GM19455 (cell line): ENCODE results near the gene GRM7.

Experiments
- ATAC-seq: cut with Tn5 transposase; IDR thresholded peaks from one replicate; pipeline ENCODE4 v1.9.1; 2021; ENCODE audit not compliant: unreplicated experiment

The GRM7 gene

DNA sequence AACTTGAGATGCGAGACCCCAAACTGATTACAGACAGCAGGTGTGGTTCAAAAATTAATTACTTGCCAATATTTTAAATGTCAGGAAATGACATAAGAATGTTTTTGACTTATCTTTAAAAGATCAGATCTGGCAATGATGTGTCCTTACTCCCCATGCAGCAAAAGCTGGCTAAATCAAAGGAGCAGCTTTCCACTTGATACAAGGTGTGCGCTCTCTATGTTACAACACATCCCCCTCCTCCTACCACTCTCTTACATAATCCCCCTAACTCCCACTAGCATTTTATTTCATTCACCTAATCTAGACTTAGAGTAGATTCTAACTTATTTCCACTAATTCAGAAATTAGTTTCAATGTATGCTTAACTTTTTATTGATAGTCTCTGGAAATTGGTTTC is 609.0 kb downstream of the GRM7 start:
- ATAC-seq: no peak

DNA sequence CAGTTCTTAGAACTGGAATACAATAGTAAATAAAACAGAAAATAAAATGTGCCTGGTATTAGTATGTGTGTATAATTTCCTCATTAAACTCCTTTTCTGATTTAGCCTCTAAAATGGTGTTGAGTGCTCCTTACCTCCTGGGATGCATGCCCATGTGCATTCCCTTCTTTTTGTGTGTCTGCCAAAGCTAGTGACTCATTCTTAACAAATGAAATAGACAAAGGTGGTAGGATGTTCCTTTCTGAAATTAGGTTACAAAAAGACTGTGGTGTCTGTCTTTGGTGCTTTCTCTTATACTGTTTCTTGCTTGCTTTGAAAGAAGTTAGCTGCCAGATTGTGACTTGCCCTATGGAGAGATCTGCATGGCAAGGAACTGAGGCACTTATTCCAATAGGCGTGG is 623.7 kb downstream of the GRM7 start:
- ATAC-seq: no peak

GRCh38 chr3:7487763-7488162 is 626.8 kb downstream of the GRM7 start:
- no peak for ATAC-seq

DNA sequence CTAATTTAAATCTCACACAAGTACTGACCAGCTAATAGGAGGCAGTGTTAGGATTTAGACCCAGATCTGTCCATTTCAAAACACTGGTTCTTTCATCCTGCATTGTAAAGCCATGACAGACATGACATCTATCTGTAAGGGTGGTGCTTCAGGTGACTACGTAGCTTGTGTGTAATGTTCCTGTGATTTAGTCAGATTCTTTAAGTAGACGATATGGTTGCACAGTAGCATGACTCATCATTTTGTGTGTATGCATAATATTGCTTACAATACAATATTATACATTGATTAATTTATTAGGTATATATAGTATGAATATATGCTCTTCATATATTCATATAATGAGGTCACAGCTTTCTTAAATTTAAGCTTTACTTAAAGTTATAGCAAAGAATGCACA is 628.5 kb downstream of the GRM7 start:
- no peak for ATAC-seq

DNA sequence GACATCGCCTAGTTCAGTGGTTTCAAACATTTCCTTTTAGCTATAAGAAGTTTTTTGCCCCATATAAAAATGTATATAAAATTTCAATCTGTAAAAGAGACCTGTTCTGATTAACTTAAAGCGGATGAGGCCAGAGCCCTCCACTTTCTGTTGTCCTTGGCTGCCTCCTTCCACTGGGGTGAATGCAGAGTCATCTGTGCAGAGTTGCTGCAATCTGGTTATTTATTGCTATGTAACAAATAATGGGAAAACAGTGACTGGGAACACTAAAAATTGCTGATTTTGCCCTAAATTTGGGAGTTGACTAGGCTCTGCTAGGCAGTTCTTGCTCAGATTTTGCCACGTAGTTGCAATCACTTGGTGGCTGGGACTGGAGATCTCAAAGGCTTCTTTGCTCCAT is 637.8 kb downstream of the GRM7 start:
- ATAC-seq: no peak

- ATAC-seq: no peak
Measured at GRCh38 chr3:7503431-7503830, 642.5 kb downstream of the GRM7 start.

DNA sequence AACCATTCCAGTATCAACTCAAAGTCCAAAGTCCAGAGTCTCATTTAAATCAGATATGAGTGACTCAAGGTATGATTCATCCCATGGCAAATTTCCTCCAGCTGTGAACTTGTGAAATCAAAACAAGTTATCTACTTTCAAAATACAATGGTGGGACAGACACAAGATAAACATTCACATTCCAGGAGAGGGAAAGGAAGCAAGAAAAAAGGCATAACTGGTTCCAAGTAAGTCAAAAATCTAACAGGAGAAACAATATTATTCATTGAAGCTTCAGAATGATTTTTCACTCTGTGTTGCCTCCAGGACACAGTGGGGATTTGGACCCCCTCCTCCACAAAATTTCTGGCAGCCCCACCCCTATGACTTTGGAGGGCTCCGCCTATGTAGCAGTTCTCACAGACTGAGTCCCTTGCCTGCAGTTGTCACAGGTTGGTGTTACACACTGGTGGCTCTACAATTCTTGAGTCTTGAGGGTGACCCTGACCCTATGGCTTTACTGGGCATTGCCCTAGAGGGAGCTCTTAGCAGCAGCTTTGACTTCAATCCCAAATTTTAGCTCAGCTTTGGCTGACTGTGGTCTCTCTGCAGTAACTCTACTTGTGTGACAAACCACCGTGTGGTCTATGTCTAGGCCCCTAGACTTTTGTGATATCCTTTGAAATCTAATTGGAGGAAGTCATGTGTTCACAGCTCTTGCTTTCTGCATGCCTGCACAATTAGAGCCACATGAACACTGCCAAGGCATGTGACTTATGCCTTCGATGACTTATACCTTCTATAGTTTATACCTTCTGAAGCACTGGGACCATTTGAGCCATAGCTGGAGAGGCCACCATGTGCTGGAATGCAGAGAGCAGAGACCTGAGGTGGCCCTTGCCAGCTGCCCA is 644.2 kb downstream of the GRM7 start:
- ATAC-seq: no peak

DNA sequence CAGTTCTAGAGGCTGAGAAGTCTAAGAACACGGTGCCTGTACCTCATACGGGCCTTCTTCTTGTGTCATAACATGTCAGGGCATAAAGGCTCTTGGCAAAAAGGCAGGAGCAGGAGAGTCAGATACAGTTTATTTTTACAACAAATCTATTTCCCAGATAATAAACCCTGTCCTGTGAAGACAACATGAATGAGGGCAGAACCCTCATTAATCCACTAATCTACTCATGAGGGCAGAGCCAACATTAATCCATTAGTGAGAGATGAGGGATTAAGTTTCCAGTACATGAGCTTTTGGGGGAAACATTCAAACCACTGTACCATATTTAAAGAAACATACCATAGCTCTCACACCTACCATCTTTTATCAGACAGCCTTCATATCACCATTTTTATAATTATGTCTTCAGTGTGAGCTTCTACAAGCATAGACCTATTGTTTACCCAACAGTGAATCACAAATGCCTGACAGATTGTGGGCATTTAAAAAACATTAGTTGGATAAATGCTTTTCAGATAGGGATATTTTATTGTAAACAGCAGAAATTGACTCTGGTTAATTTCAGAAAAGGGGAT is 645.8 kb downstream of the GRM7 start:
- no peak for ATAC-seq

DNA sequence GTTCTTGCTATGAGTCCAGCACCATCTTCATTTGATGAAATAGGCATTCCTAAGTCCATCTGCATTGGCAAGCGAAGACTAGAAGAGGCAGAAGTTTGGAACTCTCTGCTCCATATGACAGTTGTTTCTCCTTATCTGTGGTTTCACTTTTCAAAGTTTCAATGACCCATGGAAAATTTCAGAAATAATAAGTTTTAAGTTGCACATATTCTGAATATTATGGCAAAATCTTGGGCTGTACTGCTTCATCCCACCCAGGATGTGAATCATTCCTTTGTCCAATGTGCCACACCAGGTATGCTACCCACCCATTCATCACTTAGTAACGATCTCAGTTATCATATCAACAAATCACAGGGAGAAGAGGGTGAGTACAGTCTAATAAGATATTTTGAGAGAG is 647.9 kb downstream of the GRM7 start:
- no peak for ATAC-seq

GRCh38 chr3:7512048-7512447 is 651.1 kb downstream of the GRM7 start:
- no peak for ATAC-seq

GRCh38 chr3:7518026-7518425 is 657.1 kb downstream of the GRM7 start:
- ATAC-seq: no peak

DNA sequence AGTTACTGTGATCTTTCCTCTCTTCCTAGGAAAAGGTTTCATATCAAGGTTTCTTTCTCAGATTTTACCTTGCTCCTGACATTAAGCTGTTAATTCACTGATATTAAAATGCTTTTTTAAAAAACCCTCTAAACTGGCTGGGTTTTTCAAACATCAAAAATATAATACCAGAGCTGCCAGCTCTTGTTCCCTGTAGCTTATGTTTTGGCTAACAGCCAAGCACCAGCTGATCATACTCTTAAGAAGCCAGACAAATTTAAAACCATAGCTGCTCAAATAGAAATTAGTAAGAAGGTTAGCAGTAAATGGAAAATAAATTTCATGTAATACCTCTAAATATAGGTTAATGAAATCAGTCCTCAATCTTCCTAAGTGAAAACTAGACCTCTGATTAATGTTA is 657.5 kb downstream of the GRM7 start:
- no peak for ATAC-seq

DNA sequence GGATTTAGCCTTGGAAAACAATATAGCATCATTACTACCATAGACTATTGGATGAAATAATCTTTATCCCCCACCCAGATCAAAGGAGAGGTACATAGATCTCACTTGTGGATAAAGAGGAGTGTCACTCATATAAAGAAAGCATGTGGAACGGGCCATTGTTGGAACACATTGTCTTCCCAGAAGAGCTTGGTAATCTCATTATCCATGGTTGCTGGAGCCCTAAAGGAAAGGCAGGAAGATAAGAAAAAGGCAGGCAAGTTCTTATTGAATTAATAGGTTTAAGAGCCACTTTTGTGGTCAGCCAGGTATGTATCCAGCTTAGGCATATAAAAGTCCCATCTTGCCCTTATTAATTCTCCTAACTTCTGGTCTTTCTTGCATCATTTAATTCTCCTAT is 659.1 kb downstream of the GRM7 start:
- no peak for ATAC-seq

DNA sequence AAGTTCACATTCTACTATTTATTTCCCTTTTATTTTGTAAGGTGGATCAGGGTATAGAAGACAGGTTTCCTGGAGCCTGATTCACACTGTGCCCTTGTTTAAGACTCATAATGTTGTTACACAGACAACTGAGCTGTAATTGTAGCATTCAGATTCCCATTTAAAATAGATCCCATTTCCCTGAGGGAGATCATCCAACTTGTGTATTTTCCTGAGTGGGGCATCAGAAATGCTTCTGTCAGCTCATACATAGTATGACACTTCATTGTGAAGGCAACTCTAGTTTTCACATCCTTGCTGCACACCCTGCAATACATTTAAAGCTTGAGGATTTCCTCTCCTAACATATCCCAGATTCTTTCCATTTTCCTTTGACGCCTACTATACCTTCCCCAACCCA is 659.7 kb downstream of the GRM7 start:
- ATAC-seq: no peak

- ATAC-seq: no peak
Measured at GRCh38 chr3:7536510-7536909, 675.6 kb downstream of the GRM7 start.

DNA sequence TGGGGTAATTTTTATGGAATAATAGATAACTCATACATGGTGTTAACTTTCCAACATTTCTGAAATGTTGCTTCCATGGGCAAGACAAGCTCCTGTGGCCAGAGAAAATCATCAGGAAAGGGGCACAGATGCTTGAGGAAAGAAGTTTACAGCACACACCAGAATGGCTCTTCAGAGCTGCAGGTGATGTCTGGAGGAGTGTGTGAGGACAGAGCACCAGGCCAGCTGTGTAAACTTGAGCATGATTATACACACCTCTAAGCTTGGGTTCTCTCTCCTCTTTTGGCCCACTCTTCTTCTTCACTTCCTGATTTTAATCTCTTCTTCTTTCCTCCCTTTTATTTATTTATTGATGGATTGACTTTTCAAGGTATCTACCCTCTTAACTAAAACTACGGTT is 676.0 kb downstream of the GRM7 start:
- ATAC-seq: no peak

DNA sequence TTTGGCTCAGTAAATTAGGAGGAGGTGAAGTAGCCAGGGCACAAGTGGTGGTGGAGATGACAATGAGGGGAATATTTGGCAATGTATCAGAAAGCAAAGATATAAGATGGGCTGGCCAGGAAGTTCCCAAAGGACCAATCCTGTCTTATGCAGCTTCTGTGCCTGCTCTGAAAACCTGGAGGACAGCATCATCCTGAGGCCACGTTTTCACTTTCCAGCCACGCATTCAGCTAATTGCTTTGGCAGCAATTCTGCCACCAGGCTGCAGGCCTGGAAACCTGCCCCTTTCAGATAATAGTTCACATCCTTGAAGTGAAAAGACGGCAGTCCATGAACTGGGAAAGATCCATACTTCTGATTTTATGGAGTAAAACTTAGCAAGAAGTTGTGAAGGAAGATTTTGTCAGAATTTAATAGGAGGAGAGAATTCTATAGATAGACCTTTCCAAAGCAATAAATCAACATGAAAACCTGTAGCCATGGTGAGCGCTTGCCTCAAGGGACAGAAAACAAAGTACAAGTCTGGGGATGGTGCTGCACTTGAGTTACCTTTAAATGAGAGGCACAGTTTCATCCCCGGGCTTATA is 682.5 kb downstream of the GRM7 start:
- no peak for ATAC-seq

GRCh38 chr3:7545334-7545733 is 684.4 kb downstream of the GRM7 start:
- no peak for ATAC-seq

GRCh38 chr3:7546253-7546652 is 685.3 kb downstream of the GRM7 start:
- no peak for ATAC-seq

DNA sequence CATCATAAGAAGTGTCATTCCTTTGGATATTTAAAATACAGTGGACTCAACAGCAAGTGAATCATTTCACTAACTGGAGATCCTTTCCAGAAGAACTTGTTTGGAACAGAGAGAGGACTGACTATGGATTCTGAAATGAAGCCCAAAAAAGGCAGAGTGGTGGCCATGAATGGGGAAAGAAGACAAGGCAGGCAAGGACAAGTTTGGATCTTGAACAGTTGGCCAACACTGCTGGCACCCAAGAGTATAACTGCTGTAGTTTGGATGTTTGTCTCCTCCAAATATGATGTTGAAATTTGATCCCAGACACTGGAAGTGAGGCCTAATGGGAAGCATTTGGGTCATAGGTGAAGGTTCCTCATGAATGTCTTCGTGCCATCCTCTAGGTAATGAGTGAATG is 686.9 kb downstream of the GRM7 start:
- no peak for ATAC-seq

DNA sequence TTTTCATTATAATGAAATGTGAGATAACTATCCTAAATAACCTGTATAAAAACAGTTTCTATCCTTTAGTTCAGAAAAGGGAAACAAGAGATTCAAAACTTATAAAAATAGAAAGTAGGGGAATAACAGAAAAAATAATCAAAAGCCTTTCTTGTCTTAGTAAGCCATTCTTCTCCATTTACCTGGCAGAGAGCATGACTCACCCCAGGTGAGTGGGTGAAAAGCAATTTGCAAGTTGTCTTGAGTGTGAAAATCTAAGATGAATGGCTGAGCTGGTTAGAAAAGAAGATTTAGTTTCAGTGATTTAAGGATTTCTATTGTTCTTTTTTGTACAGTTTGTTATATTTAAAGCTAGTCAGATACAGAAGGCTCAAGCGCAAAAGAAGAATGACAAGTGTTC is 702.0 kb downstream of the GRM7 start:
- ATAC-seq: no peak

DNA sequence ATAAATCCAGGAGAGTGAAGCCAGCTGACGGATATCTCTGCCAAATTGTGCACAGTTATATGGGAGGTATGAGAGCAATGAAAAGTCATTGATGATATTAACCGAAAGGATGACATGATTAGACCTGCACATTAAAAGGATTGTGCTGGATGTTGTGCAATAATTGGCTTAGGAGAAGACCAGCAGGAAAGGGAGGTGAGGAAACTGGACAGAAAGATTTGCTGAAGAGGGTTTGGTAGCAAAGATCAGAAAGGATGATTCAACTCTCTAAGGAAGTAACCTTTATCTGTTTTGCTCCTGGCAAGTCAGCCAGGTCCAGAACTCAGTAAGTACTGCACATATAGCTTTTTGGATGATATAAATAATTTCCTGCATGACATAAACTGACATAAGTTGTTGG is 704.7 kb downstream of the GRM7 start:
- ATAC-seq: no peak
